Measurements from ENCODE around the gene C8G.

GRCh38 chr9:136952321-136952850 is 7.3 kb downstream of the C8G start:
- TF ChIP-seq POLR2AphosphoS5 (IDR thresholded peaks at IDR 0.05) (no peak), POLR2A (IDR thresholded peaks at IDR 0.05) (no peak), CTCF (IDR thresholded peaks at IDR 0.05) (no peak)

All from prostate gland (tissue), 2 donors.